ENCODE results near the gene PCDHGA4. TPM values are rescaled to one million over a fixed set of nuclear protein-coding genes. Genes with fewer than 3 reads are reported as not detected.

The PCDHGA4 gene
- total RNA-seq (2021; fragmentation: NEBNext Ultra II Directional; extraction: Animal tissue kit (Norgen Biotek cat#: 25700)) = 1.9 and 2.5 TPM in 2 replicates
- 1.4 and 1.7 TPM in 2 replicates for polyA plus RNA-seq (2011; rRNA removed)
- 0.63 TPM for polyA plus RNA-seq (2011; cell fraction: cytosol; rRNA removed)
- polyA plus RNA-seq (2011; cell fraction: nucleus; rRNA removed) = 8.3 TPM
- 0.38 to 0.76 TPM (median 0.42 TPM) in 4 replicates for polyA plus RNA-seq (2012, experiment 1 of 2)
- polyA plus RNA-seq (2012, experiment 2 of 2) = 0.10 TPM
- polyA plus RNA-seq (2013, experiment 1 of 2) = 0.91 TPM
- 0.63 TPM for polyA plus RNA-seq (2013, experiment 2 of 2)
- polyA minus RNA-seq (2011; rRNA and poly(A)+ RNA removed) = 14.3 TPM in 2 replicates
- polyA minus RNA-seq (2011; cell fraction: cytosol; rRNA and poly(A)+ RNA removed) = 3.2 TPM
- polyA minus RNA-seq (2011; cell fraction: nucleus; rRNA and poly(A)+ RNA removed) = 32.0 TPM
- long read RNA-seq, experiment 1, partial matches to known transcripts = 0 of 1 reads
- long read RNA-seq, experiment 1, other reads (novel, unspliced or antisense) = 0 of 1 reads
- long read RNA-seq, experiment 2 = 0 reads

GRCh38 chr5:141354900-141355469, at the start of gene PCDHGA4:
Gene PCDHGA4, plus strand, starts transcription at chr5:141355021. Its CDS starts 87 bp downstream, at chr5:141355108.
- Histone ChIP-seq H3K4me2 (ENCODE audit: insufficient read depth in 1 of 2, low read depth in 2 of 2, low read length in 2 of 2) (no peak within 1 kb of the TSS), H2BK12ac (ENCODE audit: low read depth, low read length) (no peak within 1 kb of the TSS), H2AK5ac (ENCODE audit: low read depth, low read length) (no peak within 1 kb of the TSS), H3K36me3 (ENCODE audit: control insufficient read depth in 2 of 4, insufficient read depth in 4 of 4, low read length in 3 of 4) (peaks cover 0 to 13% (median 3%) of the 10 kb centered on the region in 4 experiments; a peak in 3 of 8 replicates), H2BK5ac (ENCODE audit: low read depth, low read length) (no peak within 1 kb of the TSS), H3K56ac (replicated peaks; ENCODE audit: insufficient read length, low read depth, low read length) (no peak within 1 kb of the TSS), H2BK20ac (ENCODE audit: low read length) (no peak within 1 kb of the TSS), H4K8ac (ENCODE audit: extremely low read depth, insufficient read depth, low read length) (no peak within 1 kb of the TSS), H3K23ac (ENCODE audit: insufficient read length) (no peak within 1 kb of the TSS), H3K18ac (ENCODE audit: extremely low read depth, low read length) (no peak within 1 kb of the TSS), H4K91ac (replicated peaks; ENCODE audit: insufficient read length, low read length) (no peak within 1 kb of the TSS), H3K14ac (ENCODE audit: insufficient read length) (no peak within 1 kb of the TSS), H2BK120ac (replicated peaks; ENCODE audit: low read depth, low read length) (no peak within 1 kb of the TSS), H3K79me2 (ENCODE audit: control insufficient read depth in 1 of 2, insufficient read depth in 2 of 2, low read length in 2 of 2) (no peaks in the 10 kb centered on the region), H4K5ac (ENCODE audit: insufficient read length, low read depth, low read length) (no peak within 1 kb of the TSS), H2AFZ (ENCODE audit: low read length) (no peak within 1 kb of the TSS), H3K27ac (ENCODE audit: low read depth, low read length) (no peak within 1 kb of the TSS), H3K79me1 (ENCODE audit: low read depth, low read length) (no peaks in the 10 kb centered on the region), H3K4ac (replicated peaks; ENCODE audit: insufficient read length, low read depth, low read length) (no peak within 1 kb of the TSS), H3K23me2 (ENCODE audit: low read depth, low read length) (no peaks in the 10 kb centered on the region), H3K4me1 (replicated peaks in 1 of 4; ENCODE audit: control insufficient read depth in 3 of 4, insufficient read depth in 4 of 4, low read length in 3 of 4) (peaks cover 0 to 6% (median under 1%) of the 10 kb centered on the region in 4 experiments; a peak in 1 of 7 replicates), H3K4me3 (ENCODE audit: extremely low read depth in 1 of 4, insufficient read depth in 2 of 4, low read depth in 3 of 4, low read length in 4 of 4) (no peak within 1 kb of the TSS), H3K9ac (replicated peaks in 1 of 4; ENCODE audit: extremely low read depth in 1 of 4, low read depth in 3 of 4, low read length in 3 of 4) (no peak within 1 kb of the TSS), H2BK15ac (ENCODE audit: low read length) (no peak within 1 kb of the TSS), H3K9me3 (ENCODE audit: insufficient read depth in 2 of 2, low read depth in 1 of 2, low read length in 1 of 2) (peaks cover 35 to 44% of the 10 kb centered on the region in 2 experiments), H4K20me1 (replicated peaks in 1 of 2; ENCODE audit: control insufficient read depth in 1 of 2, insufficient read depth in 2 of 2, low read length in 2 of 2) (no peaks in the 10 kb centered on the region), H3K27me3 (replicated peaks in 1 of 4; ENCODE audit: control insufficient read depth in 3 of 4, extremely low read depth in 1 of 4, insufficient read depth in 3 of 4, low read length in 3 of 4) (no peaks in the 10 kb centered on the region)
- FAIRE-seq (no peak), DNase-seq (ENCODE audit: low read depth in 1 of 2, low spot score in 2 of 2) (no peak)
- POLR2A ChIA-PET (ENCODE audit: partially characterized antibody) = no interaction called here
- CTCF ChIA-PET (ENCODE audit: partially characterized antibody) = interaction anchor here (0.6 to 4.4 kb wide), 42 partner anchors 9 to 279 kb away, joined by 3 to 28 read pairs (median 5); partner anchors contain the start of genes PCDHB10, PCDHB14, PCDHB15 and PCDHB16
- 87% methylated on average over 29 of the region's 29 CpGs; no CpG with 5 or more reads in 1 of the 2 experiments for WGBS, 2 experiments (ENCODE audit: extremely low coverage in 1 of 2, insufficient coverage in 1 of 2, insufficient read length in 1 of 2, insufficient replicate concordance in 2 of 2, low coverage in 1 of 2, low lambda C conversion rate in 2 of 2, missing lambda C conversion rate in 1 of 2)
- TF ChIP-seq YY1 (IDR thresholded peaks at IDR 0.05; ENCODE audit: low read depth, low read length) = no peak
- TF ChIP-seq RBBP5 (IDR thresholded peaks at IDR 0.05; ENCODE audit: borderline replicate concordance, low read depth, low read length) = no peak
- TF ChIP-seq TAF1 (IDR thresholded peaks at IDR 0.05; ENCODE audit: low read depth, low read length) = no peak
- no peak for TF ChIP-seq BACH1 (IDR thresholded peaks at IDR 0.05; ENCODE audit: low read length)
- no peak for TF ChIP-seq FOSL1 (IDR thresholded peaks at IDR 0.05; ENCODE audit: insufficient read depth, low read depth, low read length)
- peak; percentile 25 to 37 for TF ChIP-seq RAD21 (IDR thresholded peaks at IDR 0.05 in 1 of 2, conservative IDR thresholded peaks at IDR 0.05 in 1 of 2; ENCODE audit: low read depth in 2 of 2, low read length in 2 of 2)
- TF ChIP-seq CHD1 (IDR thresholded peaks at IDR 0.05; ENCODE audit: low read depth, low read length) = no peak
- no peak for TF ChIP-seq GTF2F1 (IDR thresholded peaks at IDR 0.05; ENCODE audit: borderline replicate concordance, low read depth, low read length)
- TF ChIP-seq BCL11A (IDR thresholded peaks at IDR 0.05; ENCODE audit: low read depth in 2 of 2, low read length in 2 of 2) = no peak

Measured in H1 (cell line).